Uterus (tissue), 2 donors: ENCODE results near the gene SLC6A4.

Experiments
- POLR2A ChIP-seq, 2 donors: fragments of 450-650 bp; IDR thresholded peaks; one replicate each; pipeline ENCODE4 v1.6.1; 2016; ENCODE audit warnings: antibody characterized with exemption in 2 of 2, mild to moderate bottlenecking in 1 of 2, moderate library complexity in 1 of 2
- TF ChIP-seq, protein P1 (sequence below), 4 experiments: fragments of 200-600 bp in 2 of 4; fragments of 450-650 bp in 2 of 4; sonication (generic) in 2 of 4; IDR thresholded peaks; one replicate each; pipeline ENCODE4 v1.5.1; 2016 to 2019; ENCODE audit warnings: antibody characterized with exemption in 4 of 4, mild to moderate bottlenecking in 2 of 4, moderate library complexity in 1 of 4

DNA sequence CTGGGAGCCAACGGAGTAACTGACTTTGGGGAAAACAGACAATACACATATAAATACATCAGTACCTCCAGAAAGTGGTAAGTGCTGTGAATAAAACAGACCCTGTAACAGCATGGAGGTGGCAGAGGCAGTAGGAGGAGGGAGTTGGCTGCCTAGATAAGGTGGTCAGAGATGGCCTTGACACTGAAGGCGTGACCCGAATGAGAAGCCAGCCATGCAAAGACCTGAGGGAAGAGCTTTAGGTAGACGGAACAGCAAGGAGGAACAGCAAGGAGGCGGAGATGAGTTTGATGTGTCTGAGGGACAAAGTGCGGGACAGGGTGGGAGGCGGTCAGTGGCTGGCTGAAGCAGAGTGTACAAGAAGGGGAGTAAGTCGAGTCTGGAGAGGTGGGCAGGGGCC is 8.1 kb upstream of the SLC6A4 start:
- TF ChIP-seq, protein P1, sequence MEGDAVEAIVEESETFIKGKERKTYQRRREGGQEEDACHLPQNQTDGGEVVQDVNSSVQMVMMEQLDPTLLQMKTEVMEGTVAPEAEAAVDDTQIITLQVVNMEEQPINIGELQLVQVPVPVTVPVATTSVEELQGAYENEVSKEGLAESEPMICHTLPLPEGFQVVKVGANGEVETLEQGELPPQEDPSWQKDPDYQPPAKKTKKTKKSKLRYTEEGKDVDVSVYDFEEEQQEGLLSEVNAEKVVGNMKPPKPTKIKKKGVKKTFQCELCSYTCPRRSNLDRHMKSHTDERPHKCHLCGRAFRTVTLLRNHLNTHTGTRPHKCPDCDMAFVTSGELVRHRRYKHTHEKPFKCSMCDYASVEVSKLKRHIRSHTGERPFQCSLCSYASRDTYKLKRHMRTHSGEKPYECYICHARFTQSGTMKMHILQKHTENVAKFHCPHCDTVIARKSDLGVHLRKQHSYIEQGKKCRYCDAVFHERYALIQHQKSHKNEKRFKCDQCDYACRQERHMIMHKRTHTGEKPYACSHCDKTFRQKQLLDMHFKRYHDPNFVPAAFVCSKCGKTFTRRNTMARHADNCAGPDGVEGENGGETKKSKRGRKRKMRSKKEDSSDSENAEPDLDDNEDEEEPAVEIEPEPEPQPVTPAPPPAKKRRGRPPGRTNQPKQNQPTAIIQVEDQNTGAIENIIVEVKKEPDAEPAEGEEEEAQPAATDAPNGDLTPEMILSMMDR (IDR thresholded peaks at IDR 0.05), result no peak
- TF ChIP-seq POLR2A (IDR thresholded peaks at IDR 0.05), result no peak
